ENCODE data around the gene SORBS2.

The SORBS2 gene

DNA sequence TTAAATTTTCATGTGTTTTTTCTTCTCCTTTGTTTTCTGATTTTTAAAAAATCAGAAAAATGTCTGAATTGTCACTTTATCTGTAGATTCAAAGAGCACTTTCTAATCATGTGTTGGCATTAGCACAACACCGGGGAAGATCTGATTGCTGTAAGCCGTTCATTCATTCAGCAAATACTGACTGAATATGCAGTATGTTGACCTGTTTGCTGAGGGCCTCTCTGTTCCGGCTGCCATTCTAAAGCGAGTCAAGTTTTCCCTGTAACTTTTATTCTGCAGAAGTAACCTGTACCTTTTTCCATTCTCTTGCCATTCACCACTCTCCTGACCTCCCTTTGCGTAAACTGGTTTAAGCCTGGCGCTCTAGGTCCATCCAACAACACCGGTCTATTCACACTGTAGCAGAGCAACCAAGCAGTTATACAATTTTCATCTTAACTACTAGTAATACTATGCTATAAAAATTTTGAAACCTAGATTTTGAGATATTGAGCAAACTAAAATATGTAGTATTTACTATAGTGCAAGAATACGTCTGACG lies 6.7 kb downstream of the SORBS2 start:
- DNase-seq (ENCODE audit: low read depth) = no peak
- no peak overlapping the region for H3K4me3 ChIP-seq (ENCODE audit: low read length)
- TF ChIP-seq, protein P1, sequence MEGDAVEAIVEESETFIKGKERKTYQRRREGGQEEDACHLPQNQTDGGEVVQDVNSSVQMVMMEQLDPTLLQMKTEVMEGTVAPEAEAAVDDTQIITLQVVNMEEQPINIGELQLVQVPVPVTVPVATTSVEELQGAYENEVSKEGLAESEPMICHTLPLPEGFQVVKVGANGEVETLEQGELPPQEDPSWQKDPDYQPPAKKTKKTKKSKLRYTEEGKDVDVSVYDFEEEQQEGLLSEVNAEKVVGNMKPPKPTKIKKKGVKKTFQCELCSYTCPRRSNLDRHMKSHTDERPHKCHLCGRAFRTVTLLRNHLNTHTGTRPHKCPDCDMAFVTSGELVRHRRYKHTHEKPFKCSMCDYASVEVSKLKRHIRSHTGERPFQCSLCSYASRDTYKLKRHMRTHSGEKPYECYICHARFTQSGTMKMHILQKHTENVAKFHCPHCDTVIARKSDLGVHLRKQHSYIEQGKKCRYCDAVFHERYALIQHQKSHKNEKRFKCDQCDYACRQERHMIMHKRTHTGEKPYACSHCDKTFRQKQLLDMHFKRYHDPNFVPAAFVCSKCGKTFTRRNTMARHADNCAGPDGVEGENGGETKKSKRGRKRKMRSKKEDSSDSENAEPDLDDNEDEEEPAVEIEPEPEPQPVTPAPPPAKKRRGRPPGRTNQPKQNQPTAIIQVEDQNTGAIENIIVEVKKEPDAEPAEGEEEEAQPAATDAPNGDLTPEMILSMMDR (IDR thresholded peaks at IDR 0.05; ENCODE audit: insufficient read depth, low read depth, low read length, missing control alignments) = no peak

DNA sequence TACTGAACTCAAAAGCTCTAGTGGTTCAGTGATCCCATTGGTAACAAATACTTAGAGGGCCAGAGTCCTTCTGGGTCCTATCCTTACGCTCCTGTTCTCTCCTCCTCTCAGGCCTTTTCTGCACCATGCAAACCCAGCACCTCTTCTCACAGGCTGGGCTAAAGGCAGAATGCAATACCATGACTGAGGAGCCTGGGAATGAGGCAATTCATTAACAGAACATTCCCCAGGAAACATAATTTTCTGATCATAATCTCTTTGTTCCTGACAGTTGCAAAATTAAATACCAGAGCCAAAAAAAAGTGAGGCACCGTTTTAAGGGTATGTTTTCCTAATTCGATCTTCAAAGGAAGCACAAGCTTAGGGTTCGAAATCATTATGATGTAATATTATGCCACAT lies 9.0 kb downstream of the SORBS2 start:
- DNase-seq (ENCODE audit: low read depth) = no peak
- TF ChIP-seq, protein P1 (IDR thresholded peaks at IDR 0.05; ENCODE audit: insufficient read depth, low read depth, low read length, missing control alignments) = no peak
- H3K4me3 ChIP-seq (ENCODE audit: low read length) = no peak overlapping the region

DNA sequence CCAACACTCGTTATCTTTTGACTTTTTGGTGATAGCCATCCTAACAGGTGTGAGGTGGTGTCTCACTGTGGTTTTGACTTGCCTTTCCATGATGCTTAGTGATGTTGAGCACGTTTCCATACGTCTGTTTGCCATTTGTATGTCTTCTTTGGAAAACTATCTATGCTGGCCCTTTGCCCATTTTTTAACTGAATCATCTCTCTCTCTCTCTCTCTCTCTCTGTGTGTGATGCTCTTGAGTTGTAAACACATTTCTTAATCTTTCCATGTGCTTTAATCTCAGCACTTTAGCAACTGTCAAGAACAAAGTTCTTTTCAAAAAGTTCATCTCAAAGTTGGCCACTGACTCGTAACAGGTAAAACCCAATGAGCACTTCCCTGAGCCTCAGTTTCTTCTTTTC lies 10.5 kb downstream of the SORBS2 start:
- DNase-seq (ENCODE audit: low read depth) = peak; percentile 4
- no peak overlapping the region for H3K4me3 ChIP-seq (ENCODE audit: low read length)
- TF ChIP-seq, protein P1 (IDR thresholded peaks at IDR 0.05; ENCODE audit: insufficient read depth, low read depth, low read length, missing control alignments) = no peak

DNA sequence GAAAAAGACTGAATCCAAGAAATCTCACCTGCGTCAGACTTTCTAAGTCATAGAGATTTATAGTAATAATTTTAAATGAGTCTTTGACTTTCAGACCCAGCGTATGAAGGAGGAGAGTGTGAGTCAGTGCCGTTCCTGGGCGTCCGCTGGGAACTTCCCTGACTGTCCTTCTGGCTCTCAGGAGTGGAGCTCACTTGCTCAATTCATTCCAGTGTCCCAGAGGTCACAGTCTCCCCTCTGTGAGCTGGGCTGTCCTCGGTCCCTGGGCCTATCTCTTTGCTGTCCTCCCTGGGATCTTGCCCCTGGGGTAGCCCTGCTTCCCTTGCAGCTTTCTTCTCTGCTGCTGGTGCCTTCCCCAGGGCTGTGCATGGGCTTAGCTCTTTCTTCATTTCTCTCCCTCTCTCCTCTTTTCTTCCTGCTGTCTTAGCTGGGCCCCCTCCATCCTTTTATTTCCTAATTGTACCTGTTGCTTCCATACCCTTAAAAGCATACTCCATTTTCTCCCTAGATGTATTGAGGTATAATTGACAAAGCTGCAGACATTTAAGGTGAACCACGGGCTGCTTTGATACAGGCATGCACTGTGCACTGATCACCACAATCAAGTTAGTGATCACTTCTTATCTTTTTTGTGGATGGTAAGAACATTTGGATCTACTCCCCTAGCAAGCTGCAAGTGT lies 11.6 kb downstream of the SORBS2 start:
- H3K4me3 ChIP-seq (ENCODE audit: low read length) = no peak overlapping the region
- TF ChIP-seq, protein P1 (IDR thresholded peaks at IDR 0.05; ENCODE audit: insufficient read depth, low read depth, low read length, missing control alignments) = no peak
- DNase-seq (ENCODE audit: low read depth) = no peak

DNA sequence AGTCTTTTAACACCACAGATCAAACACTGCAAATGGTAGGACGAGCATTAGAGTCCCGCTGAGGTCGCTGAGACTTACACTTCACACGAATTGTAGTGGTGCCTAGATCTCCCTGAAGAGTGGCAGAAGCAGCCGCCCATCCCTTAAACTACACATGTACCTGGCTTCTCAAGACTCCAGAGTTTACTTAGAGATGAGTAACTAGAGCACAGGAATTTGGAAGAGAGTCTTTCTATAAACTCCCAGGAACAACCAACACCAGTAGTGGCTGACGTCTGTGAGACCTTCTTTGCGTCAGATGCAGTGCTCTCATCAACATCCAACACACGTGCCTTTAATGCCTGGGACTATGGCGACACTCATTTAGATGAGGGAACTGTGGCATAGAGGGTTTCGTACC lies 12.6 kb downstream of the SORBS2 start:
- TF ChIP-seq, protein P1 (IDR thresholded peaks at IDR 0.05; ENCODE audit: insufficient read depth, low read depth, low read length, missing control alignments) = no peak
- DNase-seq (ENCODE audit: low read depth) = no peak
- no peak overlapping the region for H3K4me3 ChIP-seq (ENCODE audit: low read length)

DNA sequence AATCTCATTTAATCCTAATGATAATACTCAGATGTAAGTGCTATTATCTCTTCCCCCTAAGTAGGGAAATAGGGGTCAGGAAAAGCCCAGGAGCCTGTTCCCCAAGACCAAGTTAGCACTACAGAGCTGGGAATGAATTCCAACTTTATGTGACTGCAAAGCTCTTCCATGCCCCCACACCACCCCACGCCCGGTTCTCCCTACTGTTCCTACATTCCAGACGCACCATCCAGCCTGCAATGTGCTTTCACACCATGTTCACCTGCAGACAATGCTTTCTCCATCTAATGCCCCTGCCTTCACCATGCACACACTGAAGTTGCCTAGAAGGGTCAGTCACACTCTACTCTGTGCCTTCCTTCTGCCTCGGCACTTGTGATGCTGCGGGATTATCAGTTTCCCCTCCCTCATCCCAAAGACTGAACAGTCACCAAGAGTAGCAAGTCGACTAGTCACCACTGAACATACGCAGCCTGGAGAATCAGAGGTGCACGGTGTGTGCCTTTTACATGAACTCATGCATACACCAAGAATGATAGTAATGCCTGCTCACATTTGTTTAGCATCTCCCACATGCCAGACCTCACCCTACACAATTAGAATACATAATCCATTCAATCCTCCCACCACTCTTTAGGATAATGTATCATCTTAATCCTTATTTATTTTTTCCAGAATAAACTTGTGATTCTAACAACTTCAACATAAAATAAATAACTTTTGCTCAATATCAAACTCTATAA lies 14.2 kb downstream of the SORBS2 start:
- H3K4me3 ChIP-seq (ENCODE audit: low read length) = no peak overlapping the region
- TF ChIP-seq, protein P1 (IDR thresholded peaks at IDR 0.05; ENCODE audit: insufficient read depth, low read depth, low read length, missing control alignments) = no peak
- no peak for DNase-seq (ENCODE audit: low read depth)

All from epithelial cell of esophagus (primary cell).